Retinal pigment epithelial cell (primary cell): ENCODE measurements around the gene TEX22.

Experiments used
- DNase-seq: peaks from one replicate; pipeline ENCODE4 v3.0.0-alpha.2; 2010; ENCODE audit warnings: low read depth
- H3K4me3 ChIP-seq: 2 replicates; pipeline ENCODE4 v1.5.1; 2011; ENCODE audit warnings: mild to moderate bottlenecking, low read length, control low read depth, moderate library complexity
- CTCF ChIP-seq: conservative IDR thresholded peaks from 2 replicates; pipeline ENCODE4 v1.5.1; 2011; ENCODE audit warnings: low read depth, low read length, control low read depth, inconsistent platforms

The TEX22 gene

DNA sequence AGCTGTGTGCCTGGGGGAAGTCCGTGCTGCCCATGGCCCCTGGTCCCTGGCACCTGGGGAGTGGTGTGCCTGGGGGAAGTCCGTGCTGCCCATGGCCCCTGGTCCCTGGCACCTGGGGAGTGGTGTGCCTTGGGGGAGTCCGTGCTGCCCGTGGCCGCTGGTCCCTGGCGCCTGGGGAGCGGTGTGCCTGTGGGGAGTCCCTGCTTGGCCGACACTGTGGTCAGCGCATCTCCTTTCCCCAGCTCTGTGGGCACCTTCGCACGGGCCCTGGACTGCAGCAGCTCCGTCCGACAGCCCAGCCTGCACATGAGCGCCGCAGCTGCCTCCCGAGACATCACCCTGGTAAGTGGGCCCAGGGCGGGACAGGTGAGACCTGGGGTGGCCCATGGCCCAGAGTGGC, 61.8 kb downstream of the TEX22 start:
- no peak for TF ChIP-seq CTCF
- H3K4me3 ChIP-seq, result no peak overlapping the region
- no peak for DNase-seq

- H3K4me3 ChIP-seq, result no peak overlapping the region
- no peak for DNase-seq
- no peak for TF ChIP-seq CTCF
Measured at GRCh38 chr14:105460616-105461015, 62.3 kb downstream of the TEX22 start.

GRCh38 chr14:105461903-105462302, 63.6 kb downstream of the TEX22 start:
- TF ChIP-seq CTCF, result no peak
- no peak overlapping the region for H3K4me3 ChIP-seq
- DNase-seq, result no peak
